ENCODE data around the gene CLNK. TPM values are rescaled to one million over a fixed set of nuclear protein-coding genes. Genes with fewer than 3 reads are reported as not detected.

Gene CLNK
- total RNA-seq, 1 experiment from 2014 or later, result not detected

- Histone ChIP-seq H4K20me1 (ENCODE audit: control insufficient read depth, insufficient read depth, insufficient read length) (no peaks in the 10 kb centered on the region), H3K14ac (ENCODE audit: insufficient read depth, low read length) (no peak overlapping the region), H2BK5ac (ENCODE audit: insufficient read length, low read length) (no peak overlapping the region), H3K9me3 (ENCODE audit: control insufficient read depth, low read depth, low read length) (no peaks in the 10 kb centered on the region), H3K27me3 (ENCODE audit: insufficient read depth, low read length) (no peaks in the 10 kb centered on the region), H3K27ac (ENCODE audit: insufficient read length, low read depth, low read length) (no peak overlapping the region), H4K8ac (replicated peaks; ENCODE audit: insufficient read length, low read depth, low read length) (no peak overlapping the region), H3K9ac (ENCODE audit: extremely low read depth, insufficient read length, low read length) (no peak overlapping the region), H4K91ac (ENCODE audit: insufficient read length, low read depth, low read length) (no peak overlapping the region), H3K18ac (ENCODE audit: insufficient read length, low read depth, low read length) (no peak overlapping the region), H3K23ac (ENCODE audit: insufficient read length, low read depth, low read length) (no peak overlapping the region), H4K5ac (ENCODE audit: insufficient read length, low read depth, low read length) (no peak overlapping the region), H2BK12ac (ENCODE audit: insufficient read length, low read depth, low read length) (no peak overlapping the region), H2AK5ac (ENCODE audit: insufficient read length, low read length) (no peak overlapping the region), H3K79me1 (ENCODE audit: insufficient read depth, low read depth, low read length, poor library complexity, severe bottlenecking) (no peaks in the 10 kb centered on the region), H3T11ph (ENCODE audit: low read length) (no peak overlapping the region), H2BK120ac (ENCODE audit: low read depth, low read length, poor library complexity, severe bottlenecking) (no peak overlapping the region), H3K4ac (ENCODE audit: low read depth, low read length) (no peak overlapping the region), H3K56ac (ENCODE audit: insufficient read length, low read depth, low read length) (no peak overlapping the region), H2BK15ac (ENCODE audit: low read depth, low read length) (no peak overlapping the region), H2AFZ (ENCODE audit: low read length) (no peak overlapping the region), H3K4me1 (ENCODE audit: insufficient read depth, low read length) (no peaks in the 10 kb centered on the region), H3K79me2 (ENCODE audit: insufficient read depth, low read length) (no peaks in the 10 kb centered on the region), H2BK20ac (ENCODE audit: low read depth, low read length, poor library complexity, severe bottlenecking) (no peak overlapping the region), H3K4me2 (ENCODE audit: insufficient read depth, insufficient read length, low read length) (no peak overlapping the region), H3K23me2 (ENCODE audit: insufficient read length, low read depth, low read length, poor library complexity, severe bottlenecking) (no peaks in the 10 kb centered on the region)
- WGBS (ENCODE audit: extremely low coverage, insufficient read length, low lambda C conversion rate), result no CpG with 5 or more reads among the region's 10 CpGs
- DNase-seq, result no peak
- Mint-ChIP-seq H3K4me3 (no peak overlapping the region), H3K9me3 (no peaks in the 10 kb centered on the region), H3K27ac (no peak overlapping the region), H3K36me3 (ENCODE audit: insufficient read depth in 1 of 3, low read depth in 3 of 3) (no peaks in the 10 kb centered on the region), H3K27me3 (ENCODE audit: low read depth) (peaks cover 2% of the 10 kb centered on the region; the same call in 1 of the 2 replicates), H3K4me1 (peaks cover 1% of the 10 kb centered on the region in 2 experiments; a peak in 3 of 4 replicates)
- TF ChIP-seq, protein P1, sequence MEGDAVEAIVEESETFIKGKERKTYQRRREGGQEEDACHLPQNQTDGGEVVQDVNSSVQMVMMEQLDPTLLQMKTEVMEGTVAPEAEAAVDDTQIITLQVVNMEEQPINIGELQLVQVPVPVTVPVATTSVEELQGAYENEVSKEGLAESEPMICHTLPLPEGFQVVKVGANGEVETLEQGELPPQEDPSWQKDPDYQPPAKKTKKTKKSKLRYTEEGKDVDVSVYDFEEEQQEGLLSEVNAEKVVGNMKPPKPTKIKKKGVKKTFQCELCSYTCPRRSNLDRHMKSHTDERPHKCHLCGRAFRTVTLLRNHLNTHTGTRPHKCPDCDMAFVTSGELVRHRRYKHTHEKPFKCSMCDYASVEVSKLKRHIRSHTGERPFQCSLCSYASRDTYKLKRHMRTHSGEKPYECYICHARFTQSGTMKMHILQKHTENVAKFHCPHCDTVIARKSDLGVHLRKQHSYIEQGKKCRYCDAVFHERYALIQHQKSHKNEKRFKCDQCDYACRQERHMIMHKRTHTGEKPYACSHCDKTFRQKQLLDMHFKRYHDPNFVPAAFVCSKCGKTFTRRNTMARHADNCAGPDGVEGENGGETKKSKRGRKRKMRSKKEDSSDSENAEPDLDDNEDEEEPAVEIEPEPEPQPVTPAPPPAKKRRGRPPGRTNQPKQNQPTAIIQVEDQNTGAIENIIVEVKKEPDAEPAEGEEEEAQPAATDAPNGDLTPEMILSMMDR (conservative IDR thresholded peaks at IDR 0.05), result no peak
Observed at GRCh38 chr4:10605031-10605430, 79.5 kb downstream of the CLNK start.

Measured in H9 (cell line).